ENCODE measurements around the gene CAMK2D. TPM values are rescaled to one million over a fixed set of nuclear protein-coding genes. Genes with fewer than 3 reads are reported as not detected.
A peak's percentile ranks its signal among the peaks of the same experiment; 100 is the strongest.

The CAMK2D gene
- total RNA-seq, 1 experiment from 2014 or later, result 35.8 TPM

GRCh38 chr4:113469023-113469390, 292.5 kb downstream of the CAMK2D start:
- H3K27ac ChIP-seq (ENCODE audit: low read depth, low read length, poor library complexity, severe bottlenecking), result no peak overlapping the region
- POLR2A ChIA-PET (ENCODE audit: low non-redundant PET), result no interaction called here

GRCh38 chr4:113468165-113469022, 293.1 kb downstream of the CAMK2D start:
- BruUV-seq (replicated peaks), result no TSS peak
- DNase-seq (ENCODE audit: low spot score), result peak; percentile 69
- intact Hi-C loops (cut with micrococcal nuclease; ENCODE audit: unreplicated experiment), result no loop called here

More at GRCh38 chr4:113469023-113469390, 292.5 kb downstream of the CAMK2D start:
- Histone ChIP-seq H3K9me3 (ENCODE audit: low read depth, low read length, poor library complexity, severe bottlenecking) (no peaks in the 10 kb centered on the region), H3K36me3 (ENCODE audit: insufficient read depth, low read length, poor library complexity, severe bottlenecking) (no peaks in the 10 kb centered on the region), H3K27me3 (replicated peaks; ENCODE audit: insufficient read depth, low read depth, low read length, poor library complexity) (no peaks in the 10 kb centered on the region), H3K4me1 (ENCODE audit: insufficient read depth, low read length, poor library complexity, severe bottlenecking) (peaks cover 5% of the 10 kb centered on the region), H3K4me3 (ENCODE audit: low read depth, low read length, poor library complexity, severe bottlenecking) (no peak overlapping the region)
- intact Hi-C loops (cut with micrococcal nuclease; ENCODE audit: unreplicated experiment), result no loop called here
- DNase-seq (ENCODE audit: low spot score), result no peak
- BruUV-seq (replicated peaks), result no TSS peak
- TF ChIP-seq CTCF (conservative IDR thresholded peaks at IDR 0.05; ENCODE audit: low read depth, low read length), result no peak
- no peak for TF ChIP-seq EZH2 (IDR thresholded peaks at IDR 0.05; ENCODE audit: borderline replicate concordance, low read depth, low read length, poor library complexity, severe bottlenecking)
- CTCF ChIA-PET, result no interaction called here

GRCh38 chr4:113467581-113467980, 294.0 kb downstream of the CAMK2D start:
- Histone ChIP-seq H3K4me3 (ENCODE audit: low read depth, low read length, poor library complexity, severe bottlenecking) (no peak overlapping the region), H3K27ac (ENCODE audit: low read depth, low read length, poor library complexity, severe bottlenecking) (no peak overlapping the region)
- no peak for DNase-seq (ENCODE audit: low spot score)

More at GRCh38 chr4:113468165-113469022, 293.1 kb downstream of the CAMK2D start:
- TF ChIP-seq EZH2 (IDR thresholded peaks at IDR 0.05; ENCODE audit: borderline replicate concordance, low read depth, low read length, poor library complexity, severe bottlenecking), result no peak
- no peak for TF ChIP-seq CTCF (conservative IDR thresholded peaks at IDR 0.05; ENCODE audit: low read depth, low read length)
- H3K27ac ChIP-seq (ENCODE audit: low read depth, low read length, poor library complexity, severe bottlenecking), result no peak overlapping the region
- H3K4me1 ChIP-seq (ENCODE audit: insufficient read depth, low read length, poor library complexity, severe bottlenecking), result peaks cover 5% of the 10 kb centered on the region
- H3K27me3 ChIP-seq (replicated peaks; ENCODE audit: insufficient read depth, low read depth, low read length, poor library complexity), result no peaks in the 10 kb centered on the region
- CTCF ChIA-PET, result no interaction called here
- no peaks in the 10 kb centered on the region for H3K9me3 ChIP-seq (ENCODE audit: low read depth, low read length, poor library complexity, severe bottlenecking)
- POLR2A ChIA-PET (ENCODE audit: low non-redundant PET), result no interaction called here
- H3K4me3 ChIP-seq (ENCODE audit: low read depth, low read length, poor library complexity, severe bottlenecking), result no peak overlapping the region
- H3K36me3 ChIP-seq (ENCODE audit: insufficient read depth, low read length, poor library complexity, severe bottlenecking), result no peaks in the 10 kb centered on the region

More at GRCh38 chr4:113467581-113467980, 294.0 kb downstream of the CAMK2D start:
- TF ChIP-seq CTCF (conservative IDR thresholded peaks at IDR 0.05; ENCODE audit: low read depth, low read length), result no peak
- no peak for TF ChIP-seq EZH2 (IDR thresholded peaks at IDR 0.05; ENCODE audit: borderline replicate concordance, low read depth, low read length, poor library complexity, severe bottlenecking)
- CTCF ChIA-PET, result no interaction called here
- Histone ChIP-seq H3K4me1 (ENCODE audit: insufficient read depth, low read length, poor library complexity, severe bottlenecking) (peaks cover 5% of the 10 kb centered on the region), H3K27me3 (replicated peaks; ENCODE audit: insufficient read depth, low read depth, low read length, poor library complexity) (no peaks in the 10 kb centered on the region), H3K9me3 (ENCODE audit: low read depth, low read length, poor library complexity, severe bottlenecking) (no peaks in the 10 kb centered on the region), H3K36me3 (ENCODE audit: insufficient read depth, low read length, poor library complexity, severe bottlenecking) (no peaks in the 10 kb centered on the region)
- POLR2A ChIA-PET (ENCODE audit: low non-redundant PET), result no interaction called here
- intact Hi-C loops (cut with micrococcal nuclease; ENCODE audit: unreplicated experiment), result no loop called here
- BruUV-seq (replicated peaks), result no TSS peak
